Parathyroid adenoma (tissue), 2 donors: ENCODE results near the gene TSPAN2.

ENCODE experiments used
- H2AFZ ChIP-seq: fragments of 300-600 bp; sonication (generic); one replicate; pipeline ENCODE4 v1.7.0; 2017; ENCODE audit warnings: antibody characterized with exemption, mild to moderate bottlenecking
- H3K27ac ChIP-seq: fragments of 300-600 bp; sonication (generic); one replicate; pipeline ENCODE4 v1.7.0; 2017
- H3K27me3 ChIP-seq: fragments of 300-600 bp; sonication (generic); one replicate; pipeline ENCODE4 v1.7.0; 2017; ENCODE audit warnings: low read length; ENCODE audit not compliant: control insufficient read depth, insufficient read depth
- H3K36me3 ChIP-seq: fragments of 300-600 bp; sonication (generic); one replicate; pipeline ENCODE4 v1.7.0; 2017; ENCODE audit warnings: low read length; ENCODE audit not compliant: control insufficient read depth, insufficient read depth
- H3K4me1 ChIP-seq: fragments of 300-600 bp; sonication (generic); one replicate; pipeline ENCODE4 v1.7.0; 2017; ENCODE audit warnings: control low read depth
- H3K4me2 ChIP-seq: fragments of 300-600 bp; sonication (generic); one replicate; pipeline ENCODE4 v1.7.0; 2017; ENCODE audit warnings: low read length
- H3K4me3 ChIP-seq: fragments of 300-600 bp; sonication (generic); one replicate; pipeline ENCODE4 v1.7.0; 2017; ENCODE audit warnings: low read depth, low read length
- H3K79me2 ChIP-seq: fragments of 300-600 bp; sonication (generic); one replicate; pipeline ENCODE4 v1.7.0; 2017; ENCODE audit warnings: control low read depth
- H3K9ac ChIP-seq: fragments of 300-600 bp; sonication (generic); one replicate; pipeline ENCODE4 v1.7.0; 2017; ENCODE audit warnings: mild to moderate bottlenecking
- H3K9me3 ChIP-seq: fragments of 300-600 bp; sonication (generic); one replicate; pipeline ENCODE4 v1.7.0; 2017; ENCODE audit warnings: low read length; ENCODE audit not compliant: control insufficient read depth
- TF ChIP-seq, protein P1 (sequence below): fragments of 300-600 bp; sonication (generic); IDR thresholded peaks from one replicate; pipeline ENCODE4 v1.7.0; 2017; ENCODE audit warnings: antibody characterized with exemption, mild to moderate bottlenecking
- donor health status: primary hyperparathyroidism.

The TSPAN2 gene

DNA sequence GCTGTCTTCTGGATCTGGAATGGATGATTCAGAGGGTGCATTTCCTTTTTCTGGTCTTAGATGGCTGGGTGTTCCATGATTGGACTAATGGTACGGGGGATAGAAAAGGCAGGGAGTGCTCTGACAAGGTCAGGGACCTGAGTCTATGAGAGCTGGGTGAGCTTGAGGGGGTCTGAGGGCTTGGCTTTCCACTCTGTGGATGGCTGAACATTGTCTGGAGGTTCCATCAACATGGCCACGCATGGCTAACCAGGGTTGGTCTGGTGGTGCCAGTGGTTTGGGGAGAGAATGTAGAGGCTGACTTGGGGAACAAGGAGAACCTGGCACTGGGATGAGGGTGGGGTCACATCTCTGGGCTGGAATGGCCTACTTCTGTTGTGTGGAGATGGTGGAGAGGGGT is 41.5 kb upstream of the TSPAN2 start:
- H3K27me3 ChIP-seq: no peaks in the 10 kb centered on the region
- no peaks in the 10 kb centered on the region for H3K36me3 ChIP-seq
- H3K4me2 ChIP-seq: no peak overlapping the region
- H3K4me3 ChIP-seq: no peak overlapping the region
- H3K9me3 ChIP-seq: no peaks in the 10 kb centered on the region
- H3K9ac ChIP-seq: no peak overlapping the region
- no peaks in the 10 kb centered on the region for H3K4me1 ChIP-seq
- no peak overlapping the region for H2AFZ ChIP-seq
- TF ChIP-seq, protein P1, sequence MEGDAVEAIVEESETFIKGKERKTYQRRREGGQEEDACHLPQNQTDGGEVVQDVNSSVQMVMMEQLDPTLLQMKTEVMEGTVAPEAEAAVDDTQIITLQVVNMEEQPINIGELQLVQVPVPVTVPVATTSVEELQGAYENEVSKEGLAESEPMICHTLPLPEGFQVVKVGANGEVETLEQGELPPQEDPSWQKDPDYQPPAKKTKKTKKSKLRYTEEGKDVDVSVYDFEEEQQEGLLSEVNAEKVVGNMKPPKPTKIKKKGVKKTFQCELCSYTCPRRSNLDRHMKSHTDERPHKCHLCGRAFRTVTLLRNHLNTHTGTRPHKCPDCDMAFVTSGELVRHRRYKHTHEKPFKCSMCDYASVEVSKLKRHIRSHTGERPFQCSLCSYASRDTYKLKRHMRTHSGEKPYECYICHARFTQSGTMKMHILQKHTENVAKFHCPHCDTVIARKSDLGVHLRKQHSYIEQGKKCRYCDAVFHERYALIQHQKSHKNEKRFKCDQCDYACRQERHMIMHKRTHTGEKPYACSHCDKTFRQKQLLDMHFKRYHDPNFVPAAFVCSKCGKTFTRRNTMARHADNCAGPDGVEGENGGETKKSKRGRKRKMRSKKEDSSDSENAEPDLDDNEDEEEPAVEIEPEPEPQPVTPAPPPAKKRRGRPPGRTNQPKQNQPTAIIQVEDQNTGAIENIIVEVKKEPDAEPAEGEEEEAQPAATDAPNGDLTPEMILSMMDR: no peak
- no peak overlapping the region for H3K27ac ChIP-seq
- no peaks in the 10 kb centered on the region for H3K79me2 ChIP-seq

GRCh38 chr1:115129071-115129640 is 39.9 kb upstream of the TSPAN2 start:
- no peak overlapping the region for H3K27ac ChIP-seq
- H3K9me3 ChIP-seq: no peaks in the 10 kb centered on the region
- no peaks in the 10 kb centered on the region for H3K79me2 ChIP-seq
- no peaks in the 10 kb centered on the region for H3K36me3 ChIP-seq
- no peaks in the 10 kb centered on the region for H3K27me3 ChIP-seq
- H3K4me2 ChIP-seq: no peak overlapping the region
- no peak overlapping the region for H2AFZ ChIP-seq
- H3K4me1 ChIP-seq: no peaks in the 10 kb centered on the region
- TF ChIP-seq, protein P1: no peak
- no peak overlapping the region for H3K9ac ChIP-seq
- H3K4me3 ChIP-seq: no peak overlapping the region

- H3K4me1 ChIP-seq: no peaks in the 10 kb centered on the region
- H3K79me2 ChIP-seq: no peaks in the 10 kb centered on the region
- TF ChIP-seq, protein P1: no peak
Measured at GRCh38 chr1:115127539-115127938, 38.2 kb upstream of the TSPAN2 start.

DNA sequence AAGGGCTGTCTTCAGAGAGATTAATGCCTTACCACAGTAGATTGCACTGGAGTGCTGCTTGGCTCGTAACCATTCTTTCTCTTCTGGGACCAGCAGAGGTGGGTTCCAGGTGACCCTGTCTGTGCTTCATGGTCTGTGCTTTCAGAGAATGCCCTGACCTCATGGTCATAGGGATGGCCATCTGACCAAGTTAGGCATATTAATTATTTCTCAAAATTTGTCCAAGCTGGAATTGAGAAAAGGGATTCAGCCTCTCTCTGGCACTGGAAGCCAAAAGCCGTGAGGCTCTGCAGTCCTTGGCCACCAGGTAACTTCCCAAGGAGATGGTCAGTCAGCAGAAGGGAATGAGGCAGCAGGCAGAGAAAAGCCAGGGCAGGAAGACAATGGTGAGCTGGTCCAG is 37.2 kb upstream of the TSPAN2 start:
- Histone ChIP-seq H3K4me1 (no peaks in the 10 kb centered on the region), H2AFZ (no peak overlapping the region), H3K9me3 (no peaks in the 10 kb centered on the region), H3K36me3 (no peaks in the 10 kb centered on the region), H3K27me3 (no peaks in the 10 kb centered on the region), H3K4me3 (no peak overlapping the region), H3K27ac (no peak overlapping the region), H3K79me2 (no peaks in the 10 kb centered on the region), H3K4me2 (no peak overlapping the region), H3K9ac (no peak overlapping the region)
- TF ChIP-seq, protein P1: no peak

More at GRCh38 chr1:115127539-115127938, 38.2 kb upstream of the TSPAN2 start:
- no peaks in the 10 kb centered on the region for H3K27me3 ChIP-seq
- H3K36me3 ChIP-seq: no peaks in the 10 kb centered on the region
- H3K4me2 ChIP-seq: no peak overlapping the region
- no peaks in the 10 kb centered on the region for H3K9me3 ChIP-seq
- H3K9ac ChIP-seq: no peak overlapping the region
- no peak overlapping the region for H3K27ac ChIP-seq
- H3K4me3 ChIP-seq: no peak overlapping the region
- no peak overlapping the region for H2AFZ ChIP-seq

DNA sequence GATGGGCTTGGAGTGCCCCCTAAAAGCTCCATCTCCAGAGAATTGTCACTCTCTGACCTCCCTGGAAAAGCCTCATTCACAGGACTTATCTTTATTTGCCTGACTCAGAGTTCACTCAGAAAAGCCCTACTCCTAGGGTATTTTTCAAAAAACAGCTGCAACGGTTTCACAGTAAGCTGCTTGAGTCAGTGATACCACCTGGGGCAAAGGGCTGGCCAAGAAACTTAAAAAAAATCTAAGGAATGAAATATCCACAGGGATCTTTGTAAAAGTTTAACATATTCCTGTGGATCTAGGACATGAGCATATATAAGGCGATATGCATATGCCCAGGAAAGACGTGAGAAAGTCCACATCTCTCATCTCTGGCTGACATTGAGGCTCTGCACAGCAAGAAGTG is 33.8 kb upstream of the TSPAN2 start:
- Histone ChIP-seq H3K4me3 (no peak overlapping the region), H3K79me2 (no peaks in the 10 kb centered on the region), H3K4me2 (no peak overlapping the region), H3K9me3 (no peaks in the 10 kb centered on the region), H2AFZ (no peak overlapping the region), H3K4me1 (no peaks in the 10 kb centered on the region), H3K27me3 (no peaks in the 10 kb centered on the region), H3K27ac (no peak overlapping the region), H3K9ac (no peak overlapping the region), H3K36me3 (no peaks in the 10 kb centered on the region)
- TF ChIP-seq, protein P1: no peak
